Measurements from ENCODE around the gene SLC10A3.

SLC10A3 gene

DNA sequence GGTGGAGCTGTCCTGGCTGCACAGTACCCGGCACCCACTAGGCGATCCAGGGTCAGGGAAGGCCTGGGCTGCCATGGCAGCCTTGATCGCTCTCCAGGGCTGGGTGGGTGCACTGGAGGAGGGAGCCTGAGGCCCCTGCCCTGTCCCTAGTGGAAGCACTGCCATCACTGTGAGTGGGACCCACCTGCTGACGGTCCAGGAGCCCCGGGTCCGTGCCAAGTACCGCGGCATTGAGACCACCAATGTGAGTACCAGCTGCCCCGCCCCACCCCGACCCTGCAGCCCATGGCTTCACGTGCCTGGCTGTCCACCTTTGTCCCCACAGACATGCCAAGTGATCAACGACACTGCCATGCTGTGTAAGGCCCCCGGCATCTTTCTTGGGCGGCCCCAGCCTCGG, 23.5 kb downstream of the SLC10A3 start:
- no peak overlapping the region for H3K4me3 ChIP-seq (ENCODE audit: low read depth, low read length)
- H3K36me3 ChIP-seq (replicated peaks), result peaks cover 20% of the 10 kb centered on the region
- TF ChIP-seq, protein P1, sequence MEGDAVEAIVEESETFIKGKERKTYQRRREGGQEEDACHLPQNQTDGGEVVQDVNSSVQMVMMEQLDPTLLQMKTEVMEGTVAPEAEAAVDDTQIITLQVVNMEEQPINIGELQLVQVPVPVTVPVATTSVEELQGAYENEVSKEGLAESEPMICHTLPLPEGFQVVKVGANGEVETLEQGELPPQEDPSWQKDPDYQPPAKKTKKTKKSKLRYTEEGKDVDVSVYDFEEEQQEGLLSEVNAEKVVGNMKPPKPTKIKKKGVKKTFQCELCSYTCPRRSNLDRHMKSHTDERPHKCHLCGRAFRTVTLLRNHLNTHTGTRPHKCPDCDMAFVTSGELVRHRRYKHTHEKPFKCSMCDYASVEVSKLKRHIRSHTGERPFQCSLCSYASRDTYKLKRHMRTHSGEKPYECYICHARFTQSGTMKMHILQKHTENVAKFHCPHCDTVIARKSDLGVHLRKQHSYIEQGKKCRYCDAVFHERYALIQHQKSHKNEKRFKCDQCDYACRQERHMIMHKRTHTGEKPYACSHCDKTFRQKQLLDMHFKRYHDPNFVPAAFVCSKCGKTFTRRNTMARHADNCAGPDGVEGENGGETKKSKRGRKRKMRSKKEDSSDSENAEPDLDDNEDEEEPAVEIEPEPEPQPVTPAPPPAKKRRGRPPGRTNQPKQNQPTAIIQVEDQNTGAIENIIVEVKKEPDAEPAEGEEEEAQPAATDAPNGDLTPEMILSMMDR (IDR thresholded peaks at IDR 0.05; ENCODE audit: low read depth, low read length, missing control alignments), result no peak
- no peak for DNase-seq
- H3K27me3 ChIP-seq (replicated peaks), result no peaks in the 10 kb centered on the region
- no peak overlapping the region for H3K27ac ChIP-seq
- in situ Hi-C loops (cut with HindIII; ENCODE audit: low pct_ligation_motif_present, low sequenced_read_pairs), result no loop called here

DNA sequence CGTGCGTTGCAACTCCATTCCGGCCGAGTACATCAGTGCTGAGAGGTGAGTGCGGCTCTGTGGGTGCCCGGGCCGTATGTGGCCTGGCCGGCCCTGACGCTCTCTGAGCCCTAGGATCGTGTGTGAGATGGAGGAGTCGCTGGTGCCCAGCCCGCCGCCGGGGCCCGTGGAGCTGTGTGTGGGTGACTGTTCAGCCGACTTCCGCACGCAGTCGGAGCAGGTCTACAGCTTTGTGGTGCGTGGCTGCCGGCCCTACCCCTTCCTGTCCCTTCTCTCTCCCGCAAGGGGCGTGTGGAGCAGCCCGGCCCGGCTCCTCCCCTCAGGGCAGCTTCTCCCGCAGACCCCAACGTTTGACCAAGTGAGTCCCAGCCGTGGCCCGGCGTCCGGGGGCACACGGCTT, 24.4 kb downstream of the SLC10A3 start:
- in situ Hi-C loops (cut with HindIII; ENCODE audit: low pct_ligation_motif_present, low sequenced_read_pairs), result no loop called here
- peaks cover 27% of the 10 kb centered on the region for H3K36me3 ChIP-seq (replicated peaks)

DNA sequence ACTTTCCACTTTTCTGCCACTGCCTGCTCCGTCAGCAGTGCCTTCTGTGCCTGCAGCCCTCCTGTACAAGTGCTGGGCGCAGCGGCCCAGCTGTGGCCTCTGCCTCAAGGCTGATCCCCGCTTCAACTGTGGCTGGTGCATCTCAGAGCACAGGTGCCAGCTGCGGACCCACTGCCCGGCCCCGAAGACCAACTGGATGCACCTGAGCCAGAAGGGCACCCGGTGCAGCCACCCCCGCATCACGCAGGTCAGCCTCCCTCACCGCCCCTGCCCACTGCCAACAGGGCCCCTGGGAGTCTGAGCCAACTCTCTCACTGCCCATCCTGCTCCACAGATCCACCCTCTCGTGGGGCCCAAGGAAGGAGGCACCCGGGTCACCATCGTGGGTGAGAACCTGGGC, 24.8 kb downstream of the SLC10A3 start:
- DNase-seq, result no peak
- in situ Hi-C loops (cut with HindIII; ENCODE audit: low pct_ligation_motif_present, low sequenced_read_pairs), result no loop called here
- H3K27me3 ChIP-seq (replicated peaks), result no peaks in the 10 kb centered on the region
- TF ChIP-seq, protein P1 (IDR thresholded peaks at IDR 0.05; ENCODE audit: low read depth, low read length, missing control alignments), result no peak
- peaks cover 29% of the 10 kb centered on the region for H3K36me3 ChIP-seq (replicated peaks)
- no peak overlapping the region for H3K4me3 ChIP-seq (ENCODE audit: low read depth, low read length)
- no peak overlapping the region for H3K27ac ChIP-seq

More for the DNA sequence above, 24.4 kb downstream of the SLC10A3 start:
- Histone ChIP-seq H3K27ac (no peak overlapping the region), H3K4me3 (ENCODE audit: low read depth, low read length) (no peak overlapping the region), H3K27me3 (replicated peaks) (no peaks in the 10 kb centered on the region)
- no peak for DNase-seq
- TF ChIP-seq, protein P1 (IDR thresholded peaks at IDR 0.05; ENCODE audit: low read depth, low read length, missing control alignments), result no peak

DNA sequence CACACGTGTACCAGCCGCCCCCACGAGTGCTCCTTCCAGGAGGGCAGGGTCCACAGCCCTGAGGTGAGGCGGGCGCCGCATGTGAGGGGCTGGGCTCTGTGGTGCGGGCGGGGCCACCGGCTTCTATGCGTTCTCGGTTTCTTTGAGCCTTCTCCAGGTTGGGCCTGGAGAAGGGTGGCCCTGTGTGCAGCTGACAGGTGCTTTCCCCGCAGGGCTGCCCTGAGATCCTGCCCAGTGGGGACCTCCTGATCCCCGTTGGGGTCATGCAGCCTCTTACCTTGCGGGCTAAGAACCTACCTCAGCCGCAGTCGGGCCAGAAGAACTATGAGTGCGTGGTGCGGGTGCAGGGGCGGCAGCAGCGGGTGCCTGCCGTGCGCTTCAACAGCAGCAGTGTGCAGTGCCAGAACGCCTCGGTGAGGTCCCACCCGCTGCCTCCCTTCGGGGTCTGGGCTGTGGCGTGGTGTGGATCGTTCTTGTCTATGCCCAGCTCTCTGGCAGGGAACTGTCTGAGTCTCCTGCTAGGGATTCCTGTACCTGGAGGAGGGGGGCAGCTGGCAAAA, 25.5 kb downstream of the SLC10A3 start:
- H3K36me3 ChIP-seq (replicated peaks), result peaks cover 30% of the 10 kb centered on the region
- TF ChIP-seq, protein P1 (IDR thresholded peaks at IDR 0.05; ENCODE audit: low read depth, low read length, missing control alignments), result no peak
- H3K27me3 ChIP-seq (replicated peaks), result no peaks in the 10 kb centered on the region
- H3K4me3 ChIP-seq (ENCODE audit: low read depth, low read length), result no peak overlapping the region
- no peak for DNase-seq
- in situ Hi-C loops (cut with HindIII; ENCODE audit: low pct_ligation_motif_present, low sequenced_read_pairs), result no loop called here
- no peak overlapping the region for H3K27ac ChIP-seq

DNA sequence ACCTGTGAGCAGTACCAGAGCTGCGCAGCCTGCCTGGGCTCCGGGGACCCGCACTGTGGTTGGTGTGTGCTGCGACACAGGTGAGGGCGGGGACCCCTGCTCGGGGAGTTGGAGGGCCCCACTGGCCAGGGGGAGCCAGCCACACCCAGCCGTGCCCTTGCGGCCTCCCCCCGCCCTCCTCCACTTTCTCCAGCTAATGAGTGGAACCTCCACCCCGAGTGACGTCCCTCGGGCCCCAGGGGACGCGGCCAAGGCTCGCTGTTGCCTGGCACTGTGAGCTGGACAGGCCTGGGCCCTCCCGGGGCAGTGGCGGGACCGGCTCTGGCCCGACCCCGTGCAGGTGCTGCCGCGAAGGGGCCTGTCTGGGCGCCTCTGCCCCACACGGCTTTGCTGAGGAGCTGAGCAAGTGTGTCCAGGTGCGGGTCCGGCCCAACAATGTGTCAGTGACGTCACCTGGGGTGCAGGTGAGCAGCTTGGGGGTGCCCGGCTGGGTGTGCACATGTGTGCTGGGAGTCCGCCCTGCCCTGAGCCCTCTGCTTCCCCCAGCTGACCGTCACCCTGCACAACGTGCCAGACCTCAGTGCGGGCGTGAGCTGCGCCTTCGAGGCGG, 26.7 kb downstream of the SLC10A3 start:
- no peak for DNase-seq
- H3K4me3 ChIP-seq (ENCODE audit: low read depth, low read length), result no peak overlapping the region
- in situ Hi-C loops (cut with HindIII; ENCODE audit: low pct_ligation_motif_present, low sequenced_read_pairs), result no loop called here
- no peaks in the 10 kb centered on the region for H3K27me3 ChIP-seq (replicated peaks)
- TF ChIP-seq, protein P1 (IDR thresholded peaks at IDR 0.05; ENCODE audit: low read depth, low read length, missing control alignments), result no peak
- no peak overlapping the region for H3K27ac ChIP-seq
- peaks cover 25% of the 10 kb centered on the region for H3K36me3 ChIP-seq (replicated peaks)

DNA sequence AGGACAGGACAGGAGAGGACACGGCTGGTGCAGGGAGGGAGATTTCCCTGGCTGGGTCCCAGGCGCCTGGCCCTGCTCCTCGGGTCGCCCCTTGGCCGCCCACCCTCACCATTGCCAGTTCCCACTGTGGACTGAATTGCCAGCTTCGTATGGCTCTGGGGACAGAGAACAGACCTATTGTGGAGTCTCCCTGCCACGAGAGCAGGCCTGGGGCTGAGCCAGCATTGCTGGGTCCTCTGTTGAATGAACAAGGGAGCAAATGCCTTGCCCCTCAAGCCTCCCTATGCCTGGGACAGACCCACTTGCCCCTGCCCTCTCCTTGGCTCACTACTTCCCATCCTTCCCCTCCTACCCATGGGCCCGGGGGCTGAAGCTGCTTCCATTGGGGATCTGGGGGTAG, 28.0 kb downstream of the SLC10A3 start:
- Histone ChIP-seq H3K4me3 (ENCODE audit: low read depth, low read length) (no peak overlapping the region), H3K36me3 (replicated peaks) (peaks cover 24% of the 10 kb centered on the region), H3K27ac (no peak overlapping the region), H3K27me3 (replicated peaks) (no peaks in the 10 kb centered on the region)
- TF ChIP-seq, protein P1 (IDR thresholded peaks at IDR 0.05; ENCODE audit: low read depth, low read length, missing control alignments), result no peak
- in situ Hi-C loops (cut with HindIII; ENCODE audit: low pct_ligation_motif_present, low sequenced_read_pairs), result no loop called here
- no peak for DNase-seq

All from brain microvascular endothelial cell (primary cell).